Right lobe of liver (tissue), 4 donors: ENCODE data around the gene SLC18A2.

Experiments
- POLR2A ChIP-seq: fragments of 450-650 bp; IDR thresholded peaks from one replicate; pipeline ENCODE4 v1.6.1; 2017; ENCODE audit warnings: antibody characterized with exemption, mild to moderate bottlenecking
- TF ChIP-seq, protein P1 (sequence below), 4 donors: fragments of 200-600 bp in 3 of 4; fragments of 450-650 bp in 1 of 4; IDR thresholded peaks; one replicate each; pipeline versions ENCODE4 v1.5.1 to v1.8.0; 2016 to 2022; ENCODE audit warnings: antibody characterized with exemption in 4 of 4, mild to moderate bottlenecking in 2 of 4
- donor health status: DM: no; HTN: no; CAD: no.
- donor health status: DM: no; HTN: no; CAD: no.
- donor health status: DM: no; HTN: yes; CAD: no.

- no peak for TF ChIP-seq POLR2A
- TF ChIP-seq, protein P1, sequence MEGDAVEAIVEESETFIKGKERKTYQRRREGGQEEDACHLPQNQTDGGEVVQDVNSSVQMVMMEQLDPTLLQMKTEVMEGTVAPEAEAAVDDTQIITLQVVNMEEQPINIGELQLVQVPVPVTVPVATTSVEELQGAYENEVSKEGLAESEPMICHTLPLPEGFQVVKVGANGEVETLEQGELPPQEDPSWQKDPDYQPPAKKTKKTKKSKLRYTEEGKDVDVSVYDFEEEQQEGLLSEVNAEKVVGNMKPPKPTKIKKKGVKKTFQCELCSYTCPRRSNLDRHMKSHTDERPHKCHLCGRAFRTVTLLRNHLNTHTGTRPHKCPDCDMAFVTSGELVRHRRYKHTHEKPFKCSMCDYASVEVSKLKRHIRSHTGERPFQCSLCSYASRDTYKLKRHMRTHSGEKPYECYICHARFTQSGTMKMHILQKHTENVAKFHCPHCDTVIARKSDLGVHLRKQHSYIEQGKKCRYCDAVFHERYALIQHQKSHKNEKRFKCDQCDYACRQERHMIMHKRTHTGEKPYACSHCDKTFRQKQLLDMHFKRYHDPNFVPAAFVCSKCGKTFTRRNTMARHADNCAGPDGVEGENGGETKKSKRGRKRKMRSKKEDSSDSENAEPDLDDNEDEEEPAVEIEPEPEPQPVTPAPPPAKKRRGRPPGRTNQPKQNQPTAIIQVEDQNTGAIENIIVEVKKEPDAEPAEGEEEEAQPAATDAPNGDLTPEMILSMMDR (IDR thresholded peaks at IDR 0.05), result no peak
Observed at GRCh38 chr10:117218654-117219053, 22.3 kb upstream of the SLC18A2 start.
